ENCODE data around the gene PDE8A.

PDE8A gene

DNA sequence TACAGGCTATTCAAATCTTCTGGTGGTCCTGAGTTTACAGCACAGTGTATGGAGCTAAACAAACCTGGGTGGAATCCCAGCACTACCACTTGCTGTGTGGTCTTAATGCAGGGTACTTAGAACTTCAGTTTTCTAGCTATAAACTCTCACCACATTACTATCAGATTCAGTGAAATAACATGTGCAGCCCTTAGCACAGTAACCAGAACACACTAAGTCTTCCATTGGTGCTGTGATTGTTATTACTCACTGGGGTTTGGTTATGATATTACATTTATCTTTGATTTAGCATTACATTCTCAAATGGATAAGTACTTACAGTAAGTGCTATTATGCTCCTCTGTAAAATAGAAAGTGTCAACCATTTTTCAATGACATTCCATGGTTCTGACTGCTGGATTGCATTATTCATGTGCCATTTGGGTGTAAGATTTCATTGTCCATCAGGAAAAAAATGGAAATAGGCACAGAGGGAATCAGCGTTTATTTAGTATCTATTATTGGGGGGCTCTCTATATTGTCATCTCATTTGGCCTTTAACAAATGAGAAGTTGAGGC lies 81.9 kb downstream of the PDE8A start:
- ChIA-PET POLR2A (ENCODE audit: low non-redundant PET) (no interaction called here), CTCF (no interaction called here)
- TF ChIP-seq, protein P1, sequence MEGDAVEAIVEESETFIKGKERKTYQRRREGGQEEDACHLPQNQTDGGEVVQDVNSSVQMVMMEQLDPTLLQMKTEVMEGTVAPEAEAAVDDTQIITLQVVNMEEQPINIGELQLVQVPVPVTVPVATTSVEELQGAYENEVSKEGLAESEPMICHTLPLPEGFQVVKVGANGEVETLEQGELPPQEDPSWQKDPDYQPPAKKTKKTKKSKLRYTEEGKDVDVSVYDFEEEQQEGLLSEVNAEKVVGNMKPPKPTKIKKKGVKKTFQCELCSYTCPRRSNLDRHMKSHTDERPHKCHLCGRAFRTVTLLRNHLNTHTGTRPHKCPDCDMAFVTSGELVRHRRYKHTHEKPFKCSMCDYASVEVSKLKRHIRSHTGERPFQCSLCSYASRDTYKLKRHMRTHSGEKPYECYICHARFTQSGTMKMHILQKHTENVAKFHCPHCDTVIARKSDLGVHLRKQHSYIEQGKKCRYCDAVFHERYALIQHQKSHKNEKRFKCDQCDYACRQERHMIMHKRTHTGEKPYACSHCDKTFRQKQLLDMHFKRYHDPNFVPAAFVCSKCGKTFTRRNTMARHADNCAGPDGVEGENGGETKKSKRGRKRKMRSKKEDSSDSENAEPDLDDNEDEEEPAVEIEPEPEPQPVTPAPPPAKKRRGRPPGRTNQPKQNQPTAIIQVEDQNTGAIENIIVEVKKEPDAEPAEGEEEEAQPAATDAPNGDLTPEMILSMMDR (conservative IDR thresholded peaks at IDR 0.05; ENCODE audit: low read depth): no peak
- H3K27ac ChIP-seq: no peak overlapping the region
- no peak for DNase-seq (ENCODE audit: low spot score)

DNA sequence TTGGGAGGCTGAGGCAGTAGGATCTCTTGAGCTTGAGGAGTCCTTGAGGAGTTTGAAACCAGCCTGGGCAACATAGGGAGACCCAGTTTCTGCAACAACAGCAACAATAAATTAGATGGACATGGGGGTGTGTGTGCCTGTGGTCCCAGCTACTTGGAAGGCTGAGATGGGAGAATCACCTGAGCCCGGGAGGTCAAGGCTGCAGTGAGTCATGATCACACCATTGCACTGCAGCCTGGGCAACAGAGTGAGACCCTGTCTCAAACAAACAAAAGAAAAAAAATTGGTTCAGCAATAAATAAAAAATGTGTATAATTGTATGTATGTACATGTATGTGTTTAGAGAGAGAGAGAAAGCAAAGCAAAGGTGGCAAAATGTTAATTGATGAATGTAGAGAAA lies 83.1 kb downstream of the PDE8A start:
- CTCF ChIA-PET: interaction anchor here (0.6 to 0.7 kb wide), 2 partner anchors 27 to 463 kb away, joined by 3 read pairs; no protein-coding TSS in a partner anchor
- no peak for DNase-seq (ENCODE audit: low spot score)
- POLR2A ChIA-PET (ENCODE audit: low non-redundant PET): no interaction called here
- TF ChIP-seq, protein P1 (conservative IDR thresholded peaks at IDR 0.05; ENCODE audit: low read depth): no peak
- H3K27ac ChIP-seq: no peak overlapping the region

DNA sequence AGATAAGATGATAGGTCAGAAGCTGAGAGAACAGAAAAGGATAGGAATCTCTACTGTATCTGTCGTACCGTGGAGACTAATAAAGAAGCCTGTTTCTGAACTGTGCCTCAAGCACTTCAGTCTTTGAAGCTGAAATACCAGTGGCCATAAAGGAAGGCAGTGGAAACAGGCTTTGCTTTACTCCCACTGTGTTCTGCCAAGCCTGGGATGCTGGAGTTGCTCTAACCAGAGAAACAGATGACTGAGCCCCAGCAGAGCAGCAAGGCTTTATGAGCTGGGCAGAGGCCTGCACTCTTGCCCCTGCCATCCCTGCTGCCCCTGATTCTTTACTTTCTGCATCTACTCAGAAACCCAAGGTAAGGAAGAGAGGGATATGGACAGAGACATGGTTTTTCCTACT lies 89.4 kb downstream of the PDE8A start:
- no peak overlapping the region for H3K27ac ChIP-seq
- TF ChIP-seq, protein P1 (conservative IDR thresholded peaks at IDR 0.05; ENCODE audit: low read depth): no peak
- no peak for DNase-seq (ENCODE audit: low spot score)
- CTCF ChIA-PET: no interaction called here
- POLR2A ChIA-PET (ENCODE audit: low non-redundant PET): no interaction called here

DNA sequence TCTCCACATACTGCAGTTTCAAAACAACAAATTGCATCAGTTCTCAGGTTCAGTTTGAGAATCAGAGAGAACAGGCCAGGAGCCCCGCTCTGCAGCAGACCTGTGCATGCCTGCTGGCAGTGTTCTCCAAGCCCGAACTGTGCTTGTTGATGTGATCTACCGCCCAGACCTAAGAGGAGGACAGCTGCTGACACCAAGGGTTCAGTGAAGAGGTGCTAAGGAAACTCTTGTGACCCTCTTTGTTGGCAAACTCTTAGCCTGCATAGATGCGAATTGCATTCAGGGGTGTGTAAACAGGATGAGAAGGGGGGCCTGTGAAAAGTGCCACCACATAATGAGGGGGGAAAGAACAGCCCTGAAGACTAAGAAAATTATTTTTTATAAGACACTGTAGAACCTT lies 89.8 kb downstream of the PDE8A start:
- no peak for DNase-seq (ENCODE audit: low spot score)
- ChIA-PET CTCF (no interaction called here), POLR2A (ENCODE audit: low non-redundant PET) (no interaction called here)
- H3K27ac ChIP-seq: no peak overlapping the region
- TF ChIP-seq, protein P1 (conservative IDR thresholded peaks at IDR 0.05; ENCODE audit: low read depth): no peak

DNA sequence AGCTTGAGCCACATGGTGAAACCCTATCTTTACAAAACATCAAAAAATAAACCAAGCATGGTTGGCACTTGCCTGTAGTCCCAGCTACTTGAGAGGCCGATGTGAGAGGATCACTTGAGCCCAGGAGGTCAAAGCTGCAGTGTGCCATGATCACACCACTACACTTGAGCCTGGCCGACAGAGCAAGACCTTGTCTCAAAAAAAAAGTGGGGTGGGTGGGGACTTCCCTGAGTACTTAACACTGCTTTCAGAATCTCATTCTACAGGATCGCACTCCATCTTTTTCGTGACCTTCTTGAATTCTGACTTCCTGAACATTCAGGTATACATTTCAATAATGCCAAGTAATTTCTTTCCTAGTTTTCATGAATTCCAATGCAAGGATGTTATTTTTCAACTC lies 91.3 kb downstream of the PDE8A start:
- CTCF ChIA-PET: interaction anchor here (0.6 kb wide), 2 partner anchors 33 to 43 kb away, joined by 3 read pairs; no protein-coding TSS in a partner anchor
- H3K27ac ChIP-seq: no peak overlapping the region
- TF ChIP-seq, protein P1 (conservative IDR thresholded peaks at IDR 0.05; ENCODE audit: low read depth): no peak
- no peak for DNase-seq (ENCODE audit: low spot score)
- POLR2A ChIA-PET (ENCODE audit: low non-redundant PET): no interaction called here

DNA sequence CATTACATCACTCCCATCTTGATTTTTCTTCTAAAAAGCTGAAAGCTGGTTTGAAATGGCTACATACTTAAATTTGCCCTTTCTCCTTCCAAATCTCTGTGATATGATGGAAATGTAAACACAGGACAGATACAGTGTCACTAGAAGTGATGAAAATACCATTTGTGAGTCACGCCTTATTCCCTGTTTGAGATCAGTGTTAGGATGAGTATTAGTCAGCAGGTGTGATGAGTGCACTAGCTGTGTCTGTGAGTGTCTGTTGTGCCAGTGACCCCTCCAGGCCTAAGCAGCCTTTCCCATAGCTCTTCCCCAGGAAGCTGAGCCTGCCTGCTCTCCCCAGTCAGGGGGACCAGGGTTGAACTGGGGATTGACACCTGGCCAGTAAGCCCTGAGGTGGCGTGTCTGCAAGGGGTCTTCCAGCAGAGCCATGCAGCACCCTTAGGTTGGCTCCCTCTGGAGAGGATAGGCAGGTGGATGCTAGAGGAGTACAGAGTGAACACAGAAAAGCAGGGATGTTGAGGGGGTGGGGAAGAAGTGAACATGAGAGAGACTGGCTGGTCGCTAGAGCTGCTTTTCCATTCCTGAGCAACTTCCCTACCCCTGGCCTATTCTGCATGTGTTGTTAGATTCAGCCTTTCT lies 92.0 kb downstream of the PDE8A start:
- TF ChIP-seq, protein P1 (conservative IDR thresholded peaks at IDR 0.05; ENCODE audit: low read depth): no peak
- ChIA-PET CTCF (interaction anchor here (0.6 kb wide), 1 partner anchor 43 kb away, joined by 3 read pairs; no protein-coding TSS in a partner anchor), POLR2A (ENCODE audit: low non-redundant PET) (no interaction called here)
- peak; percentile 38 for DNase-seq (ENCODE audit: low spot score)
- H3K27ac ChIP-seq: no peak overlapping the region
